ENCODE measurements around the gene FICD. TPM values are rescaled to one million over a fixed set of nuclear protein-coding genes. Genes with fewer than 3 reads are reported as not detected.

FICD gene
- total RNA-seq, 1 experiment from 2014 or later, result 10.1 TPM

GRCh38 chr12:108527166-108527496 lies 12.1 kb downstream of the FICD start:
- no peaks in the 10 kb centered on the region for H3K9me3 ChIP-seq (ENCODE audit: control insufficient read depth, insufficient read depth, low read depth, low read length)
- intact Hi-C loops (cut with micrococcal nuclease; ENCODE audit: unreplicated experiment) (no loop called here), in situ Hi-C loops (cut with HindIII; ENCODE audit: low pct_unique_long_range_greater_than_20kb, low sequenced_read_pairs) (no loop called here)
- ATAC-seq (no peak), DNase-seq (ENCODE audit: low read depth, low spot score) (no peak)
- H3K27me3 ChIP-seq (ENCODE audit: control insufficient read depth, insufficient read depth, low read length), result no peaks in the 10 kb centered on the region
- no peak overlapping the region for H3K4me3 ChIP-seq (ENCODE audit: low read depth in 2 of 2, low read length in 2 of 2)
- H3K27ac ChIP-seq (ENCODE audit: low read length), result no peak overlapping the region
- BruUV-seq (replicated peaks), result no TSS peak
- peaks cover 36% of the 10 kb centered on the region for H3K36me3 ChIP-seq (ENCODE audit: control insufficient read depth, insufficient read depth, low read length)
- POLR2A ChIA-PET, result no interaction called here
- TF ChIP-seq TCF7L2 (IDR thresholded peaks at IDR 0.05; ENCODE audit: low read depth, low read length) (no peak), SIN3A (IDR thresholded peaks at IDR 0.05; ENCODE audit: borderline replicate concordance, insufficient read depth, low read depth, low read length) (no peak), POLR2AphosphoS5 (IDR thresholded peaks at IDR 0.05; ENCODE audit: low read depth, low read length) (no peak)
- TF ChIP-seq, protein P1, sequence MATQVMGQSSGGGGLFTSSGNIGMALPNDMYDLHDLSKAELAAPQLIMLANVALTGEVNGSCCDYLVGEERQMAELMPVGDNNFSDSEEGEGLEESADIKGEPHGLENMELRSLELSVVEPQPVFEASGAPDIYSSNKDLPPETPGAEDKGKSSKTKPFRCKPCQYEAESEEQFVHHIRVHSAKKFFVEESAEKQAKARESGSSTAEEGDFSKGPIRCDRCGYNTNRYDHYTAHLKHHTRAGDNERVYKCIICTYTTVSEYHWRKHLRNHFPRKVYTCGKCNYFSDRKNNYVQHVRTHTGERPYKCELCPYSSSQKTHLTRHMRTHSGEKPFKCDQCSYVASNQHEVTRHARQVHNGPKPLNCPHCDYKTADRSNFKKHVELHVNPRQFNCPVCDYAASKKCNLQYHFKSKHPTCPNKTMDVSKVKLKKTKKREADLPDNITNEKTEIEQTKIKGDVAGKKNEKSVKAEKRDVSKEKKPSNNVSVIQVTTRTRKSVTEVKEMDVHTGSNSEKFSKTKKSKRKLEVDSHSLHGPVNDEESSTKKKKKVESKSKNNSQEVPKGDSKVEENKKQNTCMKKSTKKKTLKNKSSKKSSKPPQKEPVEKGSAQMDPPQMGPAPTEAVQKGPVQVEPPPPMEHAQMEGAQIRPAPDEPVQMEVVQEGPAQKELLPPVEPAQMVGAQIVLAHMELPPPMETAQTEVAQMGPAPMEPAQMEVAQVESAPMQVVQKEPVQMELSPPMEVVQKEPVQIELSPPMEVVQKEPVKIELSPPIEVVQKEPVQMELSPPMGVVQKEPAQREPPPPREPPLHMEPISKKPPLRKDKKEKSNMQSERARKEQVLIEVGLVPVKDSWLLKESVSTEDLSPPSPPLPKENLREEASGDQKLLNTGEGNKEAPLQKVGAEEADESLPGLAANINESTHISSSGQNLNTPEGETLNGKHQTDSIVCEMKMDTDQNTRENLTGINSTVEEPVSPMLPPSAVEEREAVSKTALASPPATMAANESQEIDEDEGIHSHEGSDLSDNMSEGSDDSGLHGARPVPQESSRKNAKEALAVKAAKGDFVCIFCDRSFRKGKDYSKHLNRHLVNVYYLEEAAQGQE (IDR thresholded peaks at IDR 0.05; ENCODE audit: insufficient read depth in 1 of 2, low read depth in 2 of 2, low read length in 1 of 2), result no peak
- TF ChIP-seq, protein P2, sequence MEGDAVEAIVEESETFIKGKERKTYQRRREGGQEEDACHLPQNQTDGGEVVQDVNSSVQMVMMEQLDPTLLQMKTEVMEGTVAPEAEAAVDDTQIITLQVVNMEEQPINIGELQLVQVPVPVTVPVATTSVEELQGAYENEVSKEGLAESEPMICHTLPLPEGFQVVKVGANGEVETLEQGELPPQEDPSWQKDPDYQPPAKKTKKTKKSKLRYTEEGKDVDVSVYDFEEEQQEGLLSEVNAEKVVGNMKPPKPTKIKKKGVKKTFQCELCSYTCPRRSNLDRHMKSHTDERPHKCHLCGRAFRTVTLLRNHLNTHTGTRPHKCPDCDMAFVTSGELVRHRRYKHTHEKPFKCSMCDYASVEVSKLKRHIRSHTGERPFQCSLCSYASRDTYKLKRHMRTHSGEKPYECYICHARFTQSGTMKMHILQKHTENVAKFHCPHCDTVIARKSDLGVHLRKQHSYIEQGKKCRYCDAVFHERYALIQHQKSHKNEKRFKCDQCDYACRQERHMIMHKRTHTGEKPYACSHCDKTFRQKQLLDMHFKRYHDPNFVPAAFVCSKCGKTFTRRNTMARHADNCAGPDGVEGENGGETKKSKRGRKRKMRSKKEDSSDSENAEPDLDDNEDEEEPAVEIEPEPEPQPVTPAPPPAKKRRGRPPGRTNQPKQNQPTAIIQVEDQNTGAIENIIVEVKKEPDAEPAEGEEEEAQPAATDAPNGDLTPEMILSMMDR (IDR thresholded peaks at IDR 0.05), result no peak
- CTCF ChIA-PET, result no interaction called here
- no peaks in the 10 kb centered on the region for H3K4me1 ChIP-seq (ENCODE audit: control insufficient read depth, insufficient read depth, low read length)

DNA sequence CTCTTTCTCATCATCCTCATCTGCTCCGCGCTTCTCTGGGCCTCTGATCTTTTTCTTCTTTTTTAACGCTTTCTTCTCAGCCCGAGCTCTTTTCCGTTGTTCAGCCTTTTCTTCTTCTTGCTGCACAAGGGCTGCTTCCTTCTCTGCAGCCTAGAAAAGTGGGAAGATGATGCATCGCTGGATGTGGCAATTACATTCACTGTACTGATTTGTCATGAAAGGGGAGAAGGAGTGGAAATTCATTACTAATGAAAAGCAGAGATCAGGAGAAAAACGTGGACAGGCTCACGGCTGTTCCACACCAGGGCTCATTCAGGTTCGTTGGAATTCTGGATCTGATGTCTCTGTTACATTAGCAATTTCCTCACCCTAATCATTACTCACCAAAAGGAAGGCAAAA lies 15.1 kb downstream of the FICD start:
- H3K36me3 ChIP-seq (ENCODE audit: control insufficient read depth, insufficient read depth, low read length), result peaks cover 33% of the 10 kb centered on the region
- no TSS peak for BruUV-seq (replicated peaks)

More for the DNA sequence above, 15.1 kb downstream of the FICD start:
- Histone ChIP-seq H3K27ac (ENCODE audit: low read length) (no peak overlapping the region), H3K9me3 (ENCODE audit: control insufficient read depth, insufficient read depth, low read depth, low read length) (no peaks in the 10 kb centered on the region), H3K4me3 (ENCODE audit: low read depth in 2 of 2, low read length in 2 of 2) (no peak overlapping the region), H3K27me3 (ENCODE audit: control insufficient read depth, insufficient read depth, low read length) (no peaks in the 10 kb centered on the region), H3K4me1 (ENCODE audit: control insufficient read depth, insufficient read depth, low read length) (no peaks in the 10 kb centered on the region)
- ATAC-seq (no peak), DNase-seq (ENCODE audit: low read depth, low spot score) (no peak)
- ChIA-PET POLR2A (no interaction called here), CTCF (no interaction called here)
- intact Hi-C loops (cut with micrococcal nuclease; ENCODE audit: unreplicated experiment), result no loop called here
- in situ Hi-C loops (cut with HindIII; ENCODE audit: low pct_unique_long_range_greater_than_20kb, low sequenced_read_pairs), result no loop called here
- TF ChIP-seq, protein P2 (IDR thresholded peaks at IDR 0.05), result no peak
- TF ChIP-seq TCF7L2 (IDR thresholded peaks at IDR 0.05; ENCODE audit: low read depth, low read length), result no peak
- TF ChIP-seq SIN3A (IDR thresholded peaks at IDR 0.05; ENCODE audit: borderline replicate concordance, insufficient read depth, low read depth, low read length), result no peak
- TF ChIP-seq POLR2AphosphoS5 (IDR thresholded peaks at IDR 0.05; ENCODE audit: low read depth, low read length), result no peak
- TF ChIP-seq, protein P1 (IDR thresholded peaks at IDR 0.05; ENCODE audit: insufficient read depth in 1 of 2, low read depth in 2 of 2, low read length in 1 of 2), result no peak
